Neutrophil (primary cell): ENCODE data around the gene E2F3.

Experiments used
- H3K27ac ChIP-seq: fragments of 200-600 bp; sonication (generic); 2 replicates; pipeline ENCODE4 v1.5.1; 2016; ENCODE audit warnings: mild to moderate bottlenecking, moderate library complexity
- H3K27me3 ChIP-seq: fragments of 200-600 bp; sonication (generic); 2 replicates; pipeline ENCODE4 v1.6.0; 2016; ENCODE audit warnings: mild to moderate bottlenecking
- H3K36me3 ChIP-seq: fragments of 200-600 bp; sonication (generic); 2 replicates; pipeline ENCODE4 v1.5.1; 2017
- H3K4me1 ChIP-seq, 2 experiments: fragments of 200-600 bp in 1 of 2; sonication (generic) in 1 of 2; 1 replicate in 1 of 2; 2 replicates in 1 of 2; pipeline versions ENCODE4 v1.5.1 to v1.6.1; 2013 to 2016; ENCODE audit warnings: low read depth in 1 of 2, low read length in 1 of 2, mild to moderate bottlenecking in 1 of 2, moderate library complexity in 1 of 2; ENCODE audit not compliant: control insufficient read depth in 1 of 2, insufficient read depth in 1 of 2
- H3K4me3 ChIP-seq, 2 experiments: fragments of 200-600 bp in 1 of 2; sonication (generic) in 1 of 2; 1 replicate in 1 of 2; 2 replicates in 1 of 2; pipeline ENCODE4 v1.5.1; 2013 to 2016; ENCODE audit warnings: low read depth in 1 of 2, low read length in 1 of 2, mild to moderate bottlenecking in 1 of 2, moderate library complexity in 1 of 2
- H3K9me3 ChIP-seq: fragments of 200-600 bp; sonication (generic); 2 replicates; pipeline ENCODE4 v1.5.1; 2016
- TF ChIP-seq, protein P1 (sequence below): fragments of 200-600 bp; sonication (generic); IDR thresholded peaks from 2 replicates; pipeline ENCODE4 v1.5.1; 2016; ENCODE audit warnings: antibody characterized with exemption

Gene E2F3

DNA sequence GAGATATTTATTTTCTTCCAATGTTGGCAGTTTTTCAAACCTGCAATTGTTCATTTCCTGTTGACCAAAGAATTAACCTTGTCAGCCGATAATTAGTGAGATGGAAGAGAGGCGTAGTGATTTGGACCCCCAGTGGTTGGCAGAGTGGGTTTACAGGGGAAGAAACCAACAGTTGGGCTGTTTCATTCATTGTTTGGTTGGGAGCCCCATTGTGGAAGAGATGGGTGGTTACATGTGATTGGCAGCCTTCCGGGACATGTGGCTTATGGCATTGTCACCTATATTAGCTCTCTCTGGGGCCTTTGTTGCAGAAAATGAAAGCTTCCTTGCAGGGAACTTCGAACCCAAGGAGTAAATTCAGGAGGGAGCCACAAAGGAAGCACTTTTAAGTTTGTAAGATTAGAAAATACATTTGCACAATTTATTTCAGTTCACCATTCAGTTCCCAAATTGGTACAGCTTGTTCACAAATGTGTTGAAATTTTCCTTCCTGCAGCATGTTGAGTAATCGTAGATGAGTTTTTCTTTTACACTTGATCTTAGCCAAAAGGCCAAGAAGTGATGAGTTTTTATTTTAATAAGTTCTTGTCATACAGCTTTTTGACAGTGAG, 82.3 kb downstream of the E2F3 start:
- Histone ChIP-seq H3K36me3 (peaks cover 44% of the 10 kb centered on the region), H3K27ac (peak overlapping the region; percentile 84), H3K4me1 (peaks cover 42 to 49% of the 10 kb centered on the region in 2 experiments), H3K4me3 (peak overlapping the region; percentile 56), H3K27me3 (no peaks in the 10 kb centered on the region), H3K9me3 (no peaks in the 10 kb centered on the region)
- TF ChIP-seq, protein P1, sequence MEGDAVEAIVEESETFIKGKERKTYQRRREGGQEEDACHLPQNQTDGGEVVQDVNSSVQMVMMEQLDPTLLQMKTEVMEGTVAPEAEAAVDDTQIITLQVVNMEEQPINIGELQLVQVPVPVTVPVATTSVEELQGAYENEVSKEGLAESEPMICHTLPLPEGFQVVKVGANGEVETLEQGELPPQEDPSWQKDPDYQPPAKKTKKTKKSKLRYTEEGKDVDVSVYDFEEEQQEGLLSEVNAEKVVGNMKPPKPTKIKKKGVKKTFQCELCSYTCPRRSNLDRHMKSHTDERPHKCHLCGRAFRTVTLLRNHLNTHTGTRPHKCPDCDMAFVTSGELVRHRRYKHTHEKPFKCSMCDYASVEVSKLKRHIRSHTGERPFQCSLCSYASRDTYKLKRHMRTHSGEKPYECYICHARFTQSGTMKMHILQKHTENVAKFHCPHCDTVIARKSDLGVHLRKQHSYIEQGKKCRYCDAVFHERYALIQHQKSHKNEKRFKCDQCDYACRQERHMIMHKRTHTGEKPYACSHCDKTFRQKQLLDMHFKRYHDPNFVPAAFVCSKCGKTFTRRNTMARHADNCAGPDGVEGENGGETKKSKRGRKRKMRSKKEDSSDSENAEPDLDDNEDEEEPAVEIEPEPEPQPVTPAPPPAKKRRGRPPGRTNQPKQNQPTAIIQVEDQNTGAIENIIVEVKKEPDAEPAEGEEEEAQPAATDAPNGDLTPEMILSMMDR: no peak

DNA sequence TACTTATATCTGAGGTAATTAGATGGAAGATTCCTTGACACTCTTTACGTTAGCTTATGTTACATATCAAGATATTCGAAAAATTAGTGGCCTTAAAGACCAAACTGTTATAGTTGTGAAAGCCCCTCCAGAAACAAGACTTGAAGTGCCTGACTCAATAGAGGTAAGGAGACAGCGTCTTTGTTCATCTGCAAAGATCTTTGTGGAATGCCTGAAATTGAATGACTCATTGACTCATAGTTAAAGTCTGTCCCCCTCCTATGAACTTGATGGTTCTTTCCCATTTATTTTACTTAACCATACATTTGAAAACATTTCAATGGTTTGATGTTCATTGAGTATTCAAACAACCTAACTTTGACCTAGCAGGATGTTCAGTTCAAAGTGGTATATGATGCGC, 85.0 kb downstream of the E2F3 start:
- TF ChIP-seq, protein P1: no peak
- no peaks in the 10 kb centered on the region for H3K27me3 ChIP-seq
- no peak overlapping the region for H3K4me3 ChIP-seq
- H3K36me3 ChIP-seq: peaks cover 53% of the 10 kb centered on the region
- H3K4me1 ChIP-seq: peaks cover 42 to 47% of the 10 kb centered on the region in 2 experiments
- no peak overlapping the region for H3K27ac ChIP-seq
- H3K9me3 ChIP-seq: no peaks in the 10 kb centered on the region

DNA sequence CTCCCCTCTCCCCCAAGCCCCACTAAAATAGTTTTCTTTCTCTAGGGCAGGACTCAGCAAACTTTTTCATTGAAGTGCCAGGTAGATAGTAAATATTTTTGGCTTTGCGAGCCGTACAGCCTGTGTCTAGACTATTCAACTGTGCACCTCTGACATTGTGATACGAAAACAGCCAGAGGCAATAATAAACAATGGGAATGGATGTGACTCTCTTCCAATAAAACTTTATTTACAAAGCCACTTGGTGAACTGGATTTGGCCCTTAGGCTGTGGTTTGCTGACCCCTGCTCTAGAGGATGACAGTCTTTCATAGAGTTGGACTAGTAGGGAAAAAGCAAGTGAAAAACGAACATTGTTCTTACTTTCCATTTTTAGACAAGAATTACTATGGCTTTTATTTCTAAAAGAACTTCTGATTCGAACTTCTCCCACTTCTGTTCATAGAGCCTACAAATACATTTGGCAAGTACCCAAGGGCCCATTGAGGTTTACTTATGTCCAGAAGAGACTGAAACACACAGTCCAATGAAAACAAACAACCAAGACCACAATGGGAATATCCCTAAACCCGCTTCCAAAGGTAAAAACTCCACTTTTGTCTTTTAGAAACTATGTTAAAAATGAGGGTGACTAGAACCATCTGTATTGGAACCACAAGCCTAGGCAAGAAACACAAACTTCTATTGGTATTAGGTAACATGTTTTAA, 86.1 kb downstream of the E2F3 start:
- TF ChIP-seq, protein P1: no peak
- Histone ChIP-seq H3K9me3 (no peaks in the 10 kb centered on the region), H3K27me3 (no peaks in the 10 kb centered on the region), H3K27ac (no peak overlapping the region), H3K36me3 (peaks cover 52% of the 10 kb centered on the region), H3K4me1 (peaks cover 32 to 38% of the 10 kb centered on the region in 2 experiments), H3K4me3 (no peak overlapping the region)

DNA sequence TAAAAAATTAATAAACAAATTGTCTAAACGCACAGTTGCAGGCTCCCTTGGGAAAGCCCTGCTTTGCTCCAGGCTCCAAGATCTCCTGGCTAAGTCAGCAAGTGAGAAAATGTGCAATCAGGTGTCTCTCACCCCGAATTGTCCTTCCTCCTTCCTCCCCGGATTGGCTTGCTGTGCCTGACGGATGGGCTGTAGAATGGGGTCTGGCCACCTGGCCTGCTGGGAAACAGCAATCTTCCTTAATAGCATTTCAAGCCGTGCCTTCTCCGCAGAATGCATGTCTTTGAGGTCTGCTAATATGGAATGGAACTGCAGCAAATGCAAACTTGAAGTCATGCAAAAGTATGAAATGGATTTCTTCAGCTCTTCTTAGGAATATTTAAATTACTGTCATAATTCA, 88.9 kb downstream of the E2F3 start:
- Histone ChIP-seq H3K4me3 (no peak overlapping the region), H3K4me1 (peaks cover 4 to 10% of the 10 kb centered on the region in 2 experiments), H3K27me3 (no peaks in the 10 kb centered on the region), H3K27ac (no peak overlapping the region), H3K9me3 (no peaks in the 10 kb centered on the region), H3K36me3 (peaks cover 49% of the 10 kb centered on the region)
- TF ChIP-seq, protein P1: no peak

DNA sequence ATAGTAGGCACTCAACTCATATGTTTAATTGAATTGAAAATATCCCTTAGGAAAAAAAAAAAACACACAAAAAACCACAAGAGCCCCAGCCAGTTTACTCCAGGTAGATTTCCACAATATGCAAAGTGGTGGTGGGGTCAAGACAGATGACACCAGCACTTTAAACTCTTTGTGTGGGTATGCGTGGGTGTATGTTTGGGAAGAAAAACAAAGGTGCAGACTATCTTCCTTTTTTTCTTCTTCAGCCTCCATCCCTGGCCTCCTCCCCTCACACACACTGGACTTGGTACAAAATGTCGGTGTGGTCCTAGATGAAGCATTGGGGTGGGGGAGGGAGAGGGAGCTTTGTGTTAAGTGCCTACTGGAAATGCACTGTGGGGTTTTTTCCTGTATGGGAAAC, 90.4 kb downstream of the E2F3 start:
- Histone ChIP-seq H3K27me3 (no peaks in the 10 kb centered on the region), H3K4me3 (no peak overlapping the region), H3K4me1 (peaks cover 0 to 2% of the 10 kb centered on the region in 2 experiments), H3K27ac (no peak overlapping the region), H3K9me3 (no peaks in the 10 kb centered on the region), H3K36me3 (peaks cover 39% of the 10 kb centered on the region)
- TF ChIP-seq, protein P1: no peak
